Smooth muscle cell of the brain vasculature (primary cell): ENCODE data around the gene PCBD1.

Experiments used
- DNase-seq: peaks from one replicate; pipeline ENCODE4 v3.0.0-alpha.2; 2012; ENCODE audit warnings: low read depth, low spot score

The PCBD1 gene

GRCh38 chr10:70834021-70834420 is 54.3 kb downstream of the PCBD1 start:
- DNase-seq, result no peak

GRCh38 chr10:70833601-70834000 is 54.8 kb downstream of the PCBD1 start:
- DNase-seq, result no peak
